ENCODE results near the gene DPAGT1. TPM values are rescaled to one million over a fixed set of nuclear protein-coding genes. Genes with fewer than 3 reads are reported as not detected.

DPAGT1 gene
- total RNA-seq, 4 donors from 2014 or later: 10.7 to 28.1 (median 21.4) TPM

DNA sequence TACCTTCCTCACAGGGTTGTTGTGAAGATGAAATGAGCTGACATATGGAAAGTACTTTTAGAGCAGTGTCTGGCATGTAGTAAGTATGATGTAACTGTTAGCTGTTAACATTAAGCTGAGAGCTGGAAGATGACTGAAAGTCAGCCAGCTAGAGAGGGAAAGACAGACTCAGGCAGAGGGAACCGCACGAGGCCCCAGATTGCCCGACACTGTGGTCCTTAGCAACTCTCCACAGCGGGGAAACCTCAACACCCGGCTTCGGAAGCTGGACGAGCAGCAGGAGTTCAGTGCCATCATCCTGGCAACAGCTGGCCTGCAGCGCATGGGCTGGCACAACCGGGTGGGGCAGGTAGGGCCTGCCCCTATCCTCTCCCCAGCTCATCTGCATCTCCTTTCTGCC is 10.5 kb downstream of the DPAGT1 start:
- TF ChIP-seq POLR2A (IDR thresholded peaks at IDR 0.05) (no peak), EP300 (IDR thresholded peaks at IDR 0.05) (no peak), CTCF (IDR thresholded peaks at IDR 0.05) (no peak), POLR2AphosphoS5 (IDR thresholded peaks at IDR 0.05) (no peak)
- ATAC-seq: no peak
- Histone ChIP-seq H3K36me3 (peaks cover 0 to 10% of the 10 kb centered on the region in 2 donors), H3K27ac (peak overlapping the region in 2 of 4 donors; percentile 39 to 93), H3K9me3 (no peaks in the 10 kb centered on the region), H3K4me3 (no peak overlapping the region), H3K27me3 (no peaks in the 10 kb centered on the region), H3K4me1 (peaks cover 0 to 34% (median 21%) of the 10 kb centered on the region in 3 donors)
- 47 to 55% methylated on average over 5 to 9 of the region's 9 CpGs for WGBS, 2 donors (ENCODE audit: low coverage in 1 of 2)

DNA sequence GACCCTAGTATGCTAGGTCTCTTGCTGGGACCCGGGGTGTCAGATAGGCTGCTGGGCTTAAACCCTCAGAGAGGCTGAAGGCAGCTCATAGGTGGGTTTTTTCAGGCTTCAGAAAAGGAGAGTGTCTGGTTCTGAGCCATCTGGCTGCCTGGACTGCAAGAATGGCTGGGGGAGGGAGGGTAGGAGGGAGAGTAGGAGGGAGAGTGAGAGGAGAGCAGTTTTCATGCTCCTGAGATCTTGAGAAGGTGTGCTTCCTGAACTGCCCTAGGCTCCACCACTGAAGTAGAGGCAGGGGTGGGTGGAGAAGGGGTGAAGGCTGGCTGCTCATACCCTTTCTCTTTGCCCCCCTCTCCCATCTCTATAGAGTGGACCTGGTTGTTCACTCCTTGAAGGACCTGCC is 12.3 kb downstream of the DPAGT1 start:
- H3K27ac ChIP-seq: no peak overlapping the region
- H3K9me3 ChIP-seq: no peaks in the 10 kb centered on the region
- 20% methylated on average over 1 of the region's 1 CpG; no CpG with 5 or more reads in 1 of the 2 donors for WGBS, 2 donors (ENCODE audit: low coverage in 1 of 2)
- H3K4me1 ChIP-seq: peaks cover 0 to 40% (median 26%) of the 10 kb centered on the region in 3 donors
- H3K27me3 ChIP-seq: no peaks in the 10 kb centered on the region
- TF ChIP-seq POLR2AphosphoS5 (IDR thresholded peaks at IDR 0.05): no peak
- TF ChIP-seq CTCF (IDR thresholded peaks at IDR 0.05): no peak
- TF ChIP-seq EP300 (IDR thresholded peaks at IDR 0.05): no peak
- no peak for TF ChIP-seq POLR2A (IDR thresholded peaks at IDR 0.05)
- ATAC-seq: no peak
- H3K4me3 ChIP-seq: no peak overlapping the region
- peaks cover 0 to 10% of the 10 kb centered on the region in 2 donors for H3K36me3 ChIP-seq

- Histone ChIP-seq H3K36me3 (peaks cover 0 to 10% of the 10 kb centered on the region in 2 donors), H3K27me3 (no peaks in the 10 kb centered on the region), H3K4me1 (peaks cover 0 to 35% (median 22%) of the 10 kb centered on the region in 3 donors), H3K27ac (no peak overlapping the region), H3K9me3 (no peaks in the 10 kb centered on the region), H3K4me3 (no peak overlapping the region)
- no peak for ATAC-seq
- 79 to 91% methylated on average over 8 to 9 of the region's 9 CpGs for whole genome bisulfite sequencing, 2 donors (ENCODE audit: low coverage in 1 of 2)
- no peak for TF ChIP-seq POLR2AphosphoS5 (IDR thresholded peaks at IDR 0.05)
- no peak for TF ChIP-seq POLR2A (IDR thresholded peaks at IDR 0.05)
- TF ChIP-seq EP300 (IDR thresholded peaks at IDR 0.05): no peak
- TF ChIP-seq CTCF (IDR thresholded peaks at IDR 0.05): no peak
Measured at GRCh38 chr11:119088406-119088805, 13.2 kb downstream of the DPAGT1 start.

DNA sequence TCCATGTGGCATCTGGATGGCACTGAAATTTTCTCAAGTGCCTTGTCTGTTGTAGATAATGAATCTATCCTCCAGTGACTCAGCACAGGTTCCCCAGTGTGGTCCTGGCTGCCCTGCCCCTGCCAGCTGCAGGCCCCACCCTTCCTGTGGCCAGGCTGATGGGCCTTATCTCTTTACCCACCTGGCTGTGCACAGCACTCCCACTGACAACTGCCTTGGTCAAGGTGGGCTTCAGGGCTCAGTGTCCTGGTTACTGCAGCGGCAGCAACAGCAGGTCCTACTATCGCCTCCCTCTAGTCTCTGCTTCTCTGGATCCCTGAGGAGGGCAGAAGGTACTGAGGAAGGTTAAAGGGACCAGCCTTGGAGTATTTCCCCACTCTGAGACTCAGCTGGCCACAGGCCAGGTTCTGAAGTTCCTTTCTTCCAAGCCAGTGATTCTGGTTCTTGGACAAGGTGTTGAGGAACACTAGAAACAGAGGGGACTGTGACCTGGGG is 13.9 kb downstream of the DPAGT1 start:
- Histone ChIP-seq H3K9me3 (no peaks in the 10 kb centered on the region), H3K27me3 (no peaks in the 10 kb centered on the region), H3K36me3 (peaks cover 0 to 14% of the 10 kb centered on the region in 2 donors), H3K27ac (no peak overlapping the region), H3K4me1 (peaks cover 0 to 29% (median 16%) of the 10 kb centered on the region in 3 donors), H3K4me3 (no peak overlapping the region)
- ATAC-seq: no peak
- TF ChIP-seq CTCF (IDR thresholded peaks at IDR 0.05) (no peak), POLR2AphosphoS5 (IDR thresholded peaks at IDR 0.05) (no peak), EP300 (IDR thresholded peaks at IDR 0.05) (no peak), POLR2A (IDR thresholded peaks at IDR 0.05) (no peak)
- WGBS, 2 donors (ENCODE audit: low coverage in 1 of 2): 62% methylated on average over 2 of the region's 2 CpGs; no CpG with 5 or more reads in 1 of the 2 donors

DNA sequence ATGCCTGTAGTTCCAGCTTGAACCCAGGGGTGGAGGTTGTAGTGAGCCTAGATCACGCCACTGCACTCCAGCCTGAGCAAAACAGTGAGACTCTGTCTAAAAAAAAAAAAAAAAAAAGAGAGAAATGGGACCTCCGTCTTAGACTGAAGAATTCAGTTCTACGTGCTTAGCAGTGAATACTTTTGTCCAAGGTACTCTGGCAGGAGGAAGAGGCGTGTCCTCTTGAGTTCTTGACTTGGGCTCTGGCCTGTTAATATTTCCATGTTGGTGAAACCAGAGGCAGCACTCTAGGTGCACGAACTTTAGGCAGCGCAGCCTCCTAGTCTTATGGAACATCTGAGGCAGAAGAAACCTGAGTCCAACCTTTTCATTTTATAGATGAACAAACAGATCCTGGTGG is 14.5 kb downstream of the DPAGT1 start:
- 81 to 94% methylated on average over 3 to 4 of the region's 6 CpGs for WGBS, 2 donors (ENCODE audit: low coverage in 1 of 2)
- Histone ChIP-seq H3K27ac (no peak overlapping the region), H3K4me3 (no peak overlapping the region), H3K36me3 (peaks cover 0 to 14% of the 10 kb centered on the region in 2 donors), H3K27me3 (no peaks in the 10 kb centered on the region), H3K4me1 (peaks cover 0 to 22% (median 9%) of the 10 kb centered on the region in 3 donors), H3K9me3 (no peaks in the 10 kb centered on the region)
- TF ChIP-seq EP300 (IDR thresholded peaks at IDR 0.05): no peak
- TF ChIP-seq POLR2A (IDR thresholded peaks at IDR 0.05): no peak
- no peak for ATAC-seq
